Measurements from ENCODE around the gene IL32. TPM values are rescaled to one million over a fixed set of nuclear protein-coding genes. Genes with fewer than 3 reads are reported as not detected.

Gene IL32
- total and polyA plus RNA-seq, 9 of the 15 experiments (the other 6 are each of a cell fraction or from before 2014, with no cell fraction given), result 0.21 to 2.2 (median 0.37) TPM; not detected in 3

GRCh38 chr16:3106205-3106928, 40.9 kb downstream of the IL32 start (continued):
- TF ChIP-seq SMARCE1 (IDR thresholded peaks at IDR 0.05) (no peak), SUPT5H (IDR thresholded peaks at IDR 0.05) (peak; percentile 88), CCNT2 (IDR thresholded peaks at IDR 0.05; ENCODE audit: borderline replicate concordance, extremely low read depth, insufficient read length, low read depth, low read length) (peak; percentile 50), BHLHE40 (IDR thresholded peaks at IDR 0.05; ENCODE audit: low read length) (peak; percentile 20; the same call in 1 of the 2 replicates), ID3 (CRISPR knock-in tag; IDR thresholded peaks at IDR 0.05) (no peak), ID3 (tag; IDR thresholded peaks at IDR 0.05) (peak; percentile 64; the same call in 1 of the 2 replicates), SIN3B (IDR thresholded peaks at IDR 0.05; ENCODE audit: low read depth) (peak; percentile 50; the same call in 1 of the 2 replicates), SAP30 (IDR thresholded peaks at IDR 0.05; ENCODE audit: borderline replicate concordance, insufficient read depth, low read depth, low read length, poor library complexity, severe bottlenecking) (peak; percentile 85), PHF8 (IDR thresholded peaks at IDR 0.05; ENCODE audit: borderline replicate concordance, low read length) (peak; percentile 91; the same call in 1 of the 2 replicates), HCFC1 (IDR thresholded peaks at IDR 0.05; ENCODE audit: low read depth, low read length) (peak; percentile 76), NFXL1 (CRISPR knock-in tag; IDR thresholded peaks at IDR 0.05) (no peak), TEAD1 (CRISPR knock-in tag; IDR thresholded peaks at IDR 0.05) (0 out of 4 replicates have a peak, but pooled peaks of 1 of the 2 experiments have one; percentile 44), SMARCB1 (IDR thresholded peaks at IDR 0.05; ENCODE audit: insufficient read length, low read depth) (no peak), ZNF644 (tag; IDR thresholded peaks at IDR 0.05; ENCODE audit: low read depth) (no peak), POLR2B (IDR thresholded peaks at IDR 0.05; ENCODE audit: low read depth, partially characterized antibody) (peak; percentile 69), MXD1 (CRISPR knock-in tag; IDR thresholded peaks at IDR 0.05; ENCODE audit: borderline replicate concordance, poor library complexity, severe bottlenecking) (no peak), HMBOX1 (IDR thresholded peaks at IDR 0.05) (no peak), CC2D1A (IDR thresholded peaks at IDR 0.05) (no peak), OTX1 (CRISPR knock-in tag; IDR thresholded peaks at IDR 0.05) (peak; percentile 68; the same call in 1 of the 2 replicates), HBP1 (CRISPR knock-in tag; IDR thresholded peaks at IDR 0.05) (peak; percentile 77; the same call in 1 of the 2 replicates)
- TF ChIP-seq, protein P1, sequence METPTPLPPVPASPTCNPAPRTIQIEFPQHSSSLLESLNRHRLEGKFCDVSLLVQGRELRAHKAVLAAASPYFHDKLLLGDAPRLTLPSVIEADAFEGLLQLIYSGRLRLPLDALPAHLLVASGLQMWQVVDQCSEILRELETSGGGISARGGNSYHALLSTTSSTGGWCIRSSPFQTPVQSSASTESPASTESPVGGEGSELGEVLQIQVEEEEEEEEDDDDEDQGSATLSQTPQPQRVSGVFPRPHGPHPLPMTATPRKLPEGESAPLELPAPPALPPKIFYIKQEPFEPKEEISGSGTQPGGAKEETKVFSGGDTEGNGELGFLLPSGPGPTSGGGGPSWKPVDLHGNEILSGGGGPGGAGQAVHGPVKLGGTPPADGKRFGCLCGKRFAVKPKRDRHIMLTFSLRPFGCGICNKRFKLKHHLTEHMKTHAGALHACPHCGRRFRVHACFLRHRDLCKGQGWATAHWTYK (CRISPR knock-in tag; IDR thresholded peaks at IDR 0.05), result peak; percentile 81; the same call in 1 of the 2 replicates
- TF ChIP-seq, protein P2, sequence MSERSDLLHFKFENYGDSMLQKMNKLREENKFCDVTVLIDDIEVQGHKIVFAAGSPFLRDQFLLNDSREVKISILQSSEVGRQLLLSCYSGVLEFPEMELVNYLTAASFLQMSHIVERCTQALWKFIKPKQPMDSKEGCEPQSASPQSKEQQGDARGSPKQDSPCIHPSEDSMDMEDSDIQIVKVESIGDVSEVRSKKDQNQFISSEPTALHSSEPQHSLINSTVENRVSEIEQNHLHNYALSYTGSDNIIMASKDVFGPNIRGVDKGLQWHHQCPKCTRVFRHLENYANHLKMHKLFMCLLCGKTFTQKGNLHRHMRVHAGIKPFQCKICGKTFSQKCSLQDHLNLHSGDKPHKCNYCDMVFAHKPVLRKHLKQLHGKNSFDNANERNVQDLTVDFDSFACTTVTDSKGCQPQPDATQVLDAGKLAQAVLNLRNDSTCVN (CRISPR knock-in tag; IDR thresholded peaks at IDR 0.05), result 0 out of 2 replicates have a peak, but pooled peaks have one; percentile 56
